OCI-LY7 (cell line): ENCODE data around the gene FARP2. TPM values are rescaled to one million over a fixed set of nuclear protein-coding genes. Genes with fewer than 3 reads are reported as not detected.
A peak's percentile ranks its signal among the peaks of the same experiment; 100 is the strongest.

Experiments used
- BruUV-seq: library from RNA; stranded (reverse); fragments of 400-500 nt; replicated peaks from 2 replicates; lab custom pipeline; 2021; lab: Mats Ljungman, UMichigan
- CTCF ChIA-PET: fragments of 300-600 bp; sonication (Branson Sonifier 250); formaldehyde crosslinking; loops from one replicate; lab custom pipeline; 2022; ENCODE audit warnings: antibody characterized with exemption; ENCODE audit not compliant: unreplicated experiment; lab: Charles Lee
- POLR2A ChIA-PET: fragments of 300-600 bp; sonication (Branson Sonifier 250); formaldehyde crosslinking; loops from one replicate; lab custom pipeline; 2022; ENCODE audit warnings: antibody characterized with exemption; lab: Charles Lee
- DNase-seq: peaks from one replicate; pipeline ENCODE4 v3.0.0-alpha.2; 2015; ENCODE audit warnings: low spot score
- H2AFZ ChIP-seq: fragments of 200-600 bp; sonication (generic), shearing (Covaris generic); 2 replicates; pipeline ENCODE4 v1.6.1; 2014; ENCODE audit warnings: mild to moderate bottlenecking, antibody characterized with exemption, low read length, moderate library complexity
- H3K27ac ChIP-seq: fragments of 200-600 bp; sonication (generic); 2 replicates; pipeline ENCODE4 v1.5.1; 2014; ENCODE audit warnings: mixed run types, low read depth, mild to moderate bottlenecking, moderate library complexity, low read length, inconsistent platforms; ENCODE audit not compliant: poor library complexity, severe bottlenecking
- H3K36me3 ChIP-seq: fragments of 200-600 bp; sonication (generic); 2 replicates; pipeline ENCODE4 v1.6.1; 2014; ENCODE audit warnings: mild to moderate bottlenecking, antibody characterized with exemption, low read length, moderate library complexity, mixed read lengths; ENCODE audit not compliant: insufficient read depth
- H3K4me1 ChIP-seq: fragments of 200-600 bp; sonication (generic); 2 replicates; pipeline ENCODE4 v1.5.1; 2014; ENCODE audit warnings: mild to moderate bottlenecking, low read length; ENCODE audit not compliant: insufficient read depth, poor library complexity, severe bottlenecking
- H3K4me2 ChIP-seq: fragments of 200-600 bp; sonication (generic); 2 replicates; pipeline ENCODE4 v1.6.1; 2014; ENCODE audit warnings: mild to moderate bottlenecking, low read length
- H3K4me3 ChIP-seq: fragments of 200-600 bp; sonication (generic); 2 replicates; pipeline ENCODE4 v1.5.1; 2014; ENCODE audit warnings: mild to moderate bottlenecking, low read depth, low read length; ENCODE audit not compliant: poor library complexity, severe bottlenecking
- H3K79me2 ChIP-seq: fragments of 200-600 bp; sonication (generic); 2 replicates; pipeline ENCODE4 v1.6.1; 2016; ENCODE audit warnings: low read depth, mild to moderate bottlenecking, low read length, moderate library complexity, mixed read lengths; ENCODE audit not compliant: insufficient read depth
- H3K9me2 ChIP-seq: fragments of 200-600 bp; sonication (generic); 2 replicates; pipeline ENCODE4 v1.6.1; 2016; ENCODE audit warnings: mild to moderate bottlenecking, low read length, mixed read lengths; ENCODE audit not compliant: insufficient read depth
- H3K9me3 ChIP-seq: fragments of 200-600 bp; sonication (generic); 2 replicates; pipeline ENCODE4 v1.6.1; 2014; ENCODE audit warnings: mild to moderate bottlenecking, mixed run types, low read length, mixed read lengths
- H4K20me1 ChIP-seq: fragments of 200-600 bp; sonication (generic); 2 replicates; pipeline ENCODE4 v1.6.1; 2014; ENCODE audit warnings: mild to moderate bottlenecking, antibody characterized with exemption, low read length, moderate library complexity, mixed read lengths; ENCODE audit not compliant: insufficient read depth
- EZH2phosphoT487 ChIP-seq: fragments of 200-600 bp; sonication (generic); IDR thresholded peaks from 2 replicates; pipeline ENCODE4 v1.6.1; 2018; ENCODE audit warnings: low read depth, borderline replicate concordance, mild to moderate bottlenecking, mixed run types, antibody characterized with exemption, low read length, moderate library complexity, mixed read lengths
- intact Hi-C: fragments of 100-400 bp; cut with micrococcal nuclease; formaldehyde crosslinking; loops from one replicate; pipeline ENCODE4 v1.10.0; 2022; ENCODE audit not compliant: unreplicated experiment
- total RNA-seq, 2 experiments: library from RNA; depleted of rRNA in 1 of 2; stranded (reverse); fragments of >200 nt in 1 of 2; shearing (Covaris generic) in 1 of 2; gene quantifications; 2 replicates each; pipeline ENCODE4 v1.2.3, GENCODE V29; 2014 to 2022
- TF ChIP-seq, protein P1 (sequence below): fragments of 200-600 bp; sonication (generic); conservative IDR thresholded peaks from 2 replicates; pipeline ENCODE4 v1.5.1; 2014; ENCODE audit warnings: mild to moderate bottlenecking, antibody characterized with exemption, low read length, moderate library complexity, mixed read lengths

Gene FARP2
- total RNA-seq, 2 experiments from 2014 or later: 33.6 to 52.7 TPM

DNA sequence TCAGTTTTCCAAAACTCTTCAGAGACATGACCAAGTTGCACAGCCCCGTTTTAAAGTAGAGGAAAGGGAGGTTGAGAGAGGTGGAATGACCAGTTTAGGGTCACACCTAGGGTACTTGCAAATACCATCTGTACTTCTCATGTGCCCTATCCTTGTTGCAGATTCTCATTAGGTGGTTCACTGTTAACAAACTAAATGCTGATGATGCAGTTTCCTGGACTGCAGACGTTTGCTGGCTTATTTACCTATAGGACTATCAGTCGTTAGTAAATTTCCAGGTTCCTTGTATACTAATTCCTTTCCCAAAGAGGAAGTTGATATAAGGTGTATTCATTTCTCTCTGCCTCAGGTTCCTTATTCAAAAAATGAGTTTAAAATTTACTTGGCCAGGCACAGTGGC lies 1.4 kb downstream of the FARP2 start:
- BruUV-seq: no TSS peak
- CTCF ChIA-PET: no interaction called here
- Histone ChIP-seq H3K79me2 (peaks cover 35% of the 10 kb centered on the region; the same call in 1 of the 2 replicates), H3K4me3 (peak overlapping the region; percentile 98), H4K20me1 (peaks cover 9% of the 10 kb centered on the region; the same call in 1 of the 2 replicates), H3K4me1 (peaks cover 33% of the 10 kb centered on the region), H3K4me2 (peak overlapping the region; percentile 96), H3K9me2 (no peaks in the 10 kb centered on the region), H3K27ac (no peak overlapping the region), H3K36me3 (peaks cover 26% of the 10 kb centered on the region), H2AFZ (no peak overlapping the region; the same call in 1 of the 2 replicates), H3K9me3 (no peaks in the 10 kb centered on the region)
- intact Hi-C loops: loop anchor here (2.0 to 10.0 kb wide), 5 partner anchors 35 to 327 kb away; partner anchors contain the start of genes ATG4B, DTYMK, HDLBP and SEPTIN2
- TF ChIP-seq, protein P1, sequence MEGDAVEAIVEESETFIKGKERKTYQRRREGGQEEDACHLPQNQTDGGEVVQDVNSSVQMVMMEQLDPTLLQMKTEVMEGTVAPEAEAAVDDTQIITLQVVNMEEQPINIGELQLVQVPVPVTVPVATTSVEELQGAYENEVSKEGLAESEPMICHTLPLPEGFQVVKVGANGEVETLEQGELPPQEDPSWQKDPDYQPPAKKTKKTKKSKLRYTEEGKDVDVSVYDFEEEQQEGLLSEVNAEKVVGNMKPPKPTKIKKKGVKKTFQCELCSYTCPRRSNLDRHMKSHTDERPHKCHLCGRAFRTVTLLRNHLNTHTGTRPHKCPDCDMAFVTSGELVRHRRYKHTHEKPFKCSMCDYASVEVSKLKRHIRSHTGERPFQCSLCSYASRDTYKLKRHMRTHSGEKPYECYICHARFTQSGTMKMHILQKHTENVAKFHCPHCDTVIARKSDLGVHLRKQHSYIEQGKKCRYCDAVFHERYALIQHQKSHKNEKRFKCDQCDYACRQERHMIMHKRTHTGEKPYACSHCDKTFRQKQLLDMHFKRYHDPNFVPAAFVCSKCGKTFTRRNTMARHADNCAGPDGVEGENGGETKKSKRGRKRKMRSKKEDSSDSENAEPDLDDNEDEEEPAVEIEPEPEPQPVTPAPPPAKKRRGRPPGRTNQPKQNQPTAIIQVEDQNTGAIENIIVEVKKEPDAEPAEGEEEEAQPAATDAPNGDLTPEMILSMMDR: no peak
- no peak for TF ChIP-seq EZH2phosphoT487
- peak; percentile 18 for DNase-seq
- POLR2A ChIA-PET: interaction anchor here (1.6 to 2.0 kb wide), 3 partner anchors 18 to 40 kb away, joined by 4 to 11 read pairs (median 5); no protein-coding TSS in a partner anchor

DNA sequence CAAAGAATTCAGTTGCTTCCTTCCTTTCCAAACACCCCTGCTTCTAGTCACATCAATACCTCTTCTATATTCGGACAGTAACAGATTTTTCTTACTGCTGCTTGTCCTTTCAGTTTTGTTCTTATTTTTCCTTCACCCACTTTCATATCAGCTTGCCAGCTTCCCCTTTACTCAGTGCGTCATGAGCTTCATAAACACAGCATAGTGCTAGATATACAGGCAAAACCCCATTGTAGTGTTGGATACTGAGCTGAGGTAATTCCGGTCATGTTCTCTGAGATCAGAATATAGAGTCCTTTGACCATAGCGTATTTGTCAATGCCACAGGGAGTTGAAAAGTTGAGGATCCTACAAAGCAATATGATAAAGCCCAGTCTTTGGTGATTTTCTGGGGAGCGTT lies 2.4 kb downstream of the FARP2 start:
- peaks cover 35% of the 10 kb centered on the region; the same call in 1 of the 2 replicates for H3K79me2 ChIP-seq
- H3K36me3 ChIP-seq: peaks cover 17% of the 10 kb centered on the region
- TF ChIP-seq, protein P1: no peak
- no peak for TF ChIP-seq EZH2phosphoT487
- H2AFZ ChIP-seq: no peak overlapping the region
- H3K4me2 ChIP-seq: peak overlapping the region; percentile 96
- POLR2A ChIA-PET: interaction anchor here (0.6 to 2.5 kb wide), 14 partner anchors 8 to 548 kb away, joined by 3 to 15 read pairs (median 4); no protein-coding TSS in a partner anchor
- peak overlapping the region; percentile 98 for H3K4me3 ChIP-seq
- DNase-seq: peak; percentile 68
- peaks cover 9% of the 10 kb centered on the region; the same call in 1 of the 2 replicates for H4K20me1 ChIP-seq
- H3K9me3 ChIP-seq: no peaks in the 10 kb centered on the region
- peaks cover 33% of the 10 kb centered on the region for H3K4me1 ChIP-seq
- intact Hi-C loops: loop anchor here (10.0 kb wide), 2 partner anchors 276 to 326 kb away; partner anchors contain the start of genes ATG4B, DTYMK and THAP4
- TSS peak; percentile 23 for BruUV-seq
- H3K27ac ChIP-seq: peak overlapping the region; percentile 33
- CTCF ChIA-PET: interaction anchor here (1.1 kb wide), 1 partner anchor 10 kb away, joined by 4 read pairs; no protein-coding TSS in a partner anchor
- H3K9me2 ChIP-seq: no peaks in the 10 kb centered on the region
